Endothelial cell of umbilical vein (primary cell): ENCODE measurements around the gene C16orf74. TPM values are rescaled to one million over a fixed set of nuclear protein-coding genes. Genes with fewer than 3 reads are reported as not detected.

ENCODE experiments used
- BruUV-seq: library from RNA; stranded (reverse); fragments of 400-500 nt; replicated peaks from 2 replicates; lab custom pipeline; 2021; lab: Mats Ljungman, UMichigan
- CTCF ChIA-PET: fragments of 300-600, 350-600 bp; sonication (Branson Sonifier 250); formaldehyde crosslinking; loops from one replicate; lab custom pipeline; 2021; ENCODE audit warnings: antibody characterized with exemption, inconsistent platforms; lab: Charles Lee
- POLR2A ChIA-PET: fragments of 300-600, 350-600 bp; sonication (Branson Sonifier 250); formaldehyde crosslinking; loops from one replicate; lab custom pipeline; 2021; ENCODE audit warnings: antibody characterized with exemption, inconsistent platforms; lab: Charles Lee
- DNase-seq: peaks from one replicate; pipeline ENCODE4 v3.0.0-alpha.2; 2011; ENCODE audit warnings: low read depth, low spot score
- FAIRE-seq: peaks from 2 replicates; lab custom pipeline; 2011; peaks lifted over from hg19 to GRCh38; lab: Jason Lieb, UNC
- H2AFZ ChIP-seq: 2 replicates; pipeline ENCODE4 v1.6.0; 2012; ENCODE audit warnings: low read depth, low read length, control low read depth, inconsistent platforms
- H3K27ac ChIP-seq: 2 replicates; pipeline ENCODE4 v1.5.1; 2011; ENCODE audit warnings: low read depth, mild to moderate bottlenecking, control low read depth, low read length, moderate library complexity; ENCODE audit not compliant: insufficient read depth
- H3K27me3 ChIP-seq, 2 experiments: 2 replicates each; pipeline versions ENCODE4 v1.6.0 to v1.6.1; 2011; ENCODE audit warnings: low read length in 2 of 2, mixed read lengths in 1 of 2; ENCODE audit not compliant: control insufficient read depth in 2 of 2, insufficient read depth in 2 of 2
- H3K36me3 ChIP-seq, 2 experiments: 2 replicates in 1 of 2; 3 replicates in 1 of 2; pipeline ENCODE4 v1.5.1; 2011; ENCODE audit warnings: low read length in 2 of 2, mild to moderate bottlenecking in 1 of 2, moderate library complexity in 1 of 2; ENCODE audit not compliant: control insufficient read depth in 2 of 2, insufficient read depth in 2 of 2; ENCODE audit errors: extremely low read depth in 1 of 2
- H3K4me1 ChIP-seq: 3 replicates; pipeline ENCODE4 v1.5.1; 2011; ENCODE audit warnings: mild to moderate bottlenecking, low read length; ENCODE audit not compliant: control insufficient read depth, insufficient read depth; ENCODE audit errors: extremely low read depth
- H3K4me2 ChIP-seq: 2 replicates; pipeline ENCODE4 v1.6.1; 2011; ENCODE audit warnings: low read length, control low read depth, mixed read lengths; ENCODE audit not compliant: insufficient read depth
- H3K4me3 ChIP-seq, 3 experiments: fragments of 200-600 bp in 1 of 3; sonication (generic), shearing (Covaris generic) in 1 of 3; replicated peaks in 1 of 3; 2 replicates each; pipeline ENCODE4 v1.5.1; 2011 to 2016; ENCODE audit warnings: control low read depth in 3 of 3, low read length in 3 of 3, mild to moderate bottlenecking in 2 of 3, inconsistent platforms in 1 of 3, low read depth in 1 of 3, moderate library complexity in 1 of 3; ENCODE audit not compliant: insufficient read depth in 1 of 3
- H3K79me2 ChIP-seq: 2 replicates; pipeline ENCODE4 v1.6.0; 2012; ENCODE audit warnings: low read length, inconsistent platforms; ENCODE audit not compliant: control insufficient read depth, insufficient read depth
- H3K9ac ChIP-seq: replicated peaks from 2 replicates; pipeline ENCODE3; 2011; ENCODE audit warnings: low read length, control low read depth; ENCODE audit not compliant: insufficient read depth; ENCODE audit errors: extremely low read depth
- H3K9me1 ChIP-seq: replicated peaks from 3 replicates; pipeline ENCODE4 v1.6.0; 2011; ENCODE audit warnings: mild to moderate bottlenecking, low read length; ENCODE audit not compliant: control insufficient read depth, insufficient read depth; ENCODE audit errors: extremely low read depth
- H3K9me3 ChIP-seq: replicated peaks from 2 replicates; pipeline ENCODE4 v1.5.1; 2012; ENCODE audit warnings: low read length, inconsistent platforms; ENCODE audit not compliant: control insufficient read depth, insufficient read depth
- H4K20me1 ChIP-seq: replicated peaks from 2 replicates; pipeline ENCODE3; 2011; ENCODE audit warnings: mild to moderate bottlenecking, low read length; ENCODE audit not compliant: control insufficient read depth, insufficient read depth; ENCODE audit errors: extremely low read depth
- EZH2 ChIP-seq: IDR thresholded peaks from 2 replicates; pipeline ENCODE4 v1.6.1; 2012; ENCODE audit warnings: borderline replicate concordance, low read depth, mild to moderate bottlenecking, moderate library complexity, low read length, inconsistent platforms; ENCODE audit not compliant: severe bottlenecking
- FOS ChIP-seq: IDR thresholded peaks from 2 replicates; pipeline ENCODE4 v1.6.1; 2011; ENCODE audit warnings: mild to moderate bottlenecking, low read length, moderate library complexity, borderline replicate concordance; ENCODE audit not compliant: insufficient read depth
- GATA2 ChIP-seq: IDR thresholded peaks from 2 replicates; pipeline ENCODE4 v1.7.0; 2011; ENCODE audit warnings: low read depth, mild to moderate bottlenecking, moderate library complexity, mixed read lengths, low read length; ENCODE audit not compliant: insufficient read length, insufficient read depth
- JUN ChIP-seq: IDR thresholded peaks from 2 replicates; pipeline ENCODE4 v1.6.1; 2011; ENCODE audit warnings: borderline replicate concordance, low read depth; ENCODE audit not compliant: insufficient read length, insufficient read depth
- MYC ChIP-seq: IDR thresholded peaks from one replicate; pipeline ENCODE4 v1.6.1; 2011; ENCODE audit warnings: mild to moderate bottlenecking, low read depth, low read length
- POLR2A ChIP-seq: IDR thresholded peaks from 2 replicates; pipeline ENCODE4 v1.6.1; 2012; ENCODE audit warnings: low read depth, mild to moderate bottlenecking, control low read depth, low read length
- POLR2AphosphoS5 ChIP-seq: IDR thresholded peaks from 2 replicates; pipeline ENCODE4 v1.6.1; 2012; ENCODE audit warnings: low read depth, mild to moderate bottlenecking, control low read depth, low read length, moderate library complexity; ENCODE audit not compliant: insufficient read depth
- dilution Hi-C: fragments of 300-500 bp; cut with MboI; formaldehyde crosslinking; loops from one replicate; pipeline ENCODE4 v1.15.0; 2019; ENCODE audit warnings: low sequenced_read_pairs; ENCODE audit not compliant: extremely low pct_ligation_motif_present
- intact Hi-C: fragments of 100-400 bp; cut with micrococcal nuclease; formaldehyde crosslinking; loops from one replicate; pipeline ENCODE4 v1.10.0; 2022
- polyA plus RNA-seq, 4 experiments: library from polyadenylated mRNA; depleted of rRNA in 3 of 4; stranded (reverse) in 3 of 4; unstranded in 1 of 4; fragments of >200 nt; gene quantifications; 2 replicates each; pipeline versions ENCODE4 v1.2.1 to v1.2.3, GENCODE V29; 2011 to 2012; ENCODE audit warnings: missing spikeins in 1 of 4
- total RNA-seq: library from RNA; stranded (reverse); gene quantifications from 2 replicates; pipeline ENCODE4 v1.2.3, GENCODE V29; 2021
- TF ChIP-seq, protein P1 (sequence below): IDR thresholded peaks from 2 replicates; pipeline ENCODE4 v1.6.1; 2011; ENCODE audit not compliant: insufficient read depth, insufficient read length
- TF ChIP-seq, protein P2 (sequence below), 2 donors: IDR thresholded peaks; 1 replicate in 1 of 2; 2 replicates in 1 of 2; pipeline ENCODE4 v1.5.1; 2011; ENCODE audit warnings: low read length in 2 of 2, mild to moderate bottlenecking in 2 of 2, moderate library complexity in 2 of 2, control low read depth in 1 of 2, inconsistent platforms in 1 of 2, low read depth in 1 of 2; ENCODE audit not compliant: insufficient read depth in 1 of 2; ENCODE audit errors: extremely low read depth in 1 of 2

Gene C16orf74
- total and polyA plus RNA-seq, 2 donors (not counting 3 experiments of a cell fraction or from before 2014, with no cell fraction given): 12.1 to 38.7 TPM

DNA sequence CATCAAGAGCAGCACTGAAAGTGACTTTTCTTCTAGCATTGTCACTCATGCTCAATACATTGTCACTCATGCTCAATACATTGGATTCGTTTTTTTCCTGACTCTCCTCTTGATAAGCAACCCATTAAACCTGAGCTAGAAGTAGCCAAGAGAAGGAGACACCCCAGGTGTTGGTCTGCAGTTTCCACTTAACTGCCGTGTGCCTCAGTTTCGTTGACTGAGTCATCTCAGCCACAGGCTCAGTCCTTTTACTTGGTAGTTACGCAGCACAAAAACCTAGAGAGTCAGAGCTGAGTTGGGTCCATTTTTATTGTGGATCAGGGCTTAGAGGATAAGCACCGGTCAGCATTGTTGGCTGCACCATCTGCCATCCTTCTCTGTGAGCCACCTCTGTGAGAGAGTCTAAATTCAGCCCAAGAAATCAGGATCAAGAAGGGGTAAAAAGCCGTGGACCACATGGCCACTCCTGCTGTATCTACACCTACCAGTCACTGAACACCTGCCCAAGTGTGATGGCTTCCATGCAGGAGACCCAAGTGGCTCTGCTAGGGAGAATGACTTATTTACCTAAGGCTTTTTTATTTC is 73.4 kb downstream of the C16orf74 start:
- no peaks in the 10 kb centered on the region for H4K20me1 ChIP-seq
- intact Hi-C loops (no loop called here), dilution Hi-C loops (no loop called here)
- H3K9me3 ChIP-seq: no peaks in the 10 kb centered on the region
- H3K27ac ChIP-seq: no peak overlapping the region
- ChIA-PET POLR2A (no interaction called here), CTCF (interaction anchor here (0.9 to 8.1 kb wide), 3 partner anchors 8 to 40 kb away, joined by 3 to 73 read pairs (median 3); no protein-coding TSS in a partner anchor)
- peaks cover 14% of the 10 kb centered on the region for H3K4me1 ChIP-seq
- no peak for FAIRE-seq
- no peak overlapping the region for H2AFZ ChIP-seq
- DNase-seq: no peak
- H3K27me3 ChIP-seq: no peaks in the 10 kb centered on the region
- H3K9me1 ChIP-seq: no peaks in the 10 kb centered on the region
- H3K36me3 ChIP-seq: peaks cover 3% of the 10 kb centered on the region in 2 experiments
- no TSS peak for BruUV-seq
- no peak overlapping the region for H3K9ac ChIP-seq
- no peaks in the 10 kb centered on the region for H3K79me2 ChIP-seq
- TF ChIP-seq JUN (no peak), POLR2AphosphoS5 (no peak), FOS (no peak), MYC (no peak), GATA2 (no peak), POLR2A (no peak), EZH2 (no peak)
- TF ChIP-seq, protein P1, sequence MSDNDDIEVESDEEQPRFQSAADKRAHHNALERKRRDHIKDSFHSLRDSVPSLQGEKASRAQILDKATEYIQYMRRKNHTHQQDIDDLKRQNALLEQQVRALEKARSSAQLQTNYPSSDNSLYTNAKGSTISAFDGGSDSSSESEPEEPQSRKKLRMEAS: no peak
- TF ChIP-seq, protein P2, sequence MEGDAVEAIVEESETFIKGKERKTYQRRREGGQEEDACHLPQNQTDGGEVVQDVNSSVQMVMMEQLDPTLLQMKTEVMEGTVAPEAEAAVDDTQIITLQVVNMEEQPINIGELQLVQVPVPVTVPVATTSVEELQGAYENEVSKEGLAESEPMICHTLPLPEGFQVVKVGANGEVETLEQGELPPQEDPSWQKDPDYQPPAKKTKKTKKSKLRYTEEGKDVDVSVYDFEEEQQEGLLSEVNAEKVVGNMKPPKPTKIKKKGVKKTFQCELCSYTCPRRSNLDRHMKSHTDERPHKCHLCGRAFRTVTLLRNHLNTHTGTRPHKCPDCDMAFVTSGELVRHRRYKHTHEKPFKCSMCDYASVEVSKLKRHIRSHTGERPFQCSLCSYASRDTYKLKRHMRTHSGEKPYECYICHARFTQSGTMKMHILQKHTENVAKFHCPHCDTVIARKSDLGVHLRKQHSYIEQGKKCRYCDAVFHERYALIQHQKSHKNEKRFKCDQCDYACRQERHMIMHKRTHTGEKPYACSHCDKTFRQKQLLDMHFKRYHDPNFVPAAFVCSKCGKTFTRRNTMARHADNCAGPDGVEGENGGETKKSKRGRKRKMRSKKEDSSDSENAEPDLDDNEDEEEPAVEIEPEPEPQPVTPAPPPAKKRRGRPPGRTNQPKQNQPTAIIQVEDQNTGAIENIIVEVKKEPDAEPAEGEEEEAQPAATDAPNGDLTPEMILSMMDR (IDR thresholded peaks at IDR 0.05; ENCODE audit: extremely low read depth in 1 of 2, insufficient read depth in 1 of 2, low read depth in 1 of 2, low read length in 2 of 2): no peak
- H3K4me3 ChIP-seq: no peak overlapping the region
- H3K4me2 ChIP-seq: no peak overlapping the region
